Endothelial cell (in vitro differentiated cells): ENCODE data around the gene SART1. TPM values are rescaled to one million over a fixed set of nuclear protein-coding genes. Genes with fewer than 3 reads are reported as not detected.

Experiments
- DNase-seq: peaks from one replicate; pipeline ENCODE4 v3.0.0; 2021; ENCODE audit warnings: low spot score
- H3K27ac Mint-ChIP-seq: one replicate; pipeline ENCODE4 v1.8.0; 2021; ENCODE audit warnings: mixed read lengths, inconsistent platforms; ENCODE audit not compliant: unreplicated experiment
- H3K27me3 Mint-ChIP-seq: one replicate; pipeline ENCODE4 v1.8.0; 2021; ENCODE audit warnings: mild to moderate bottlenecking, moderate library complexity, mixed read lengths, inconsistent platforms; ENCODE audit not compliant: unreplicated experiment
- H3K36me3 Mint-ChIP-seq: one replicate; pipeline ENCODE4 v1.8.0; 2021; ENCODE audit warnings: mild to moderate bottlenecking, low read depth, mixed read lengths, inconsistent platforms; ENCODE audit not compliant: unreplicated experiment
- H3K4me1 Mint-ChIP-seq: one replicate; pipeline ENCODE4 v1.8.0; 2021; ENCODE audit warnings: mild to moderate bottlenecking, mixed read lengths, inconsistent platforms; ENCODE audit not compliant: unreplicated experiment
- H3K4me3 Mint-ChIP-seq: one replicate; pipeline ENCODE4 v1.8.0; 2021; ENCODE audit warnings: mild to moderate bottlenecking, mixed read lengths, inconsistent platforms; ENCODE audit not compliant: unreplicated experiment
- H3K9me3 Mint-ChIP-seq: one replicate; pipeline ENCODE4 v1.8.0; 2021; ENCODE audit warnings: mixed read lengths, inconsistent platforms; ENCODE audit not compliant: unreplicated experiment
- total RNA-seq: library from RNA; stranded (reverse); fragmentation: NEBNext Ultra II Directional; extraction: Animal tissue kit (Norgen Biotek cat#: 25700); gene quantifications from one replicate; pipeline ENCODE4 v1.2.1, GENCODE V29; 2021; ENCODE audit not compliant: unreplicated experiment
- TF ChIP-seq, protein P1 (sequence below): fragments of 200-600 bp; sonication (generic); IDR thresholded peaks from one replicate; pipeline ENCODE4 v1.5.0; 2021; ENCODE audit warnings: antibody characterized with exemption; ENCODE audit not compliant: unreplicated experiment

Gene SART1
- total RNA-seq, 1 donor from 2014 or later = 46.5 TPM

DNA sequence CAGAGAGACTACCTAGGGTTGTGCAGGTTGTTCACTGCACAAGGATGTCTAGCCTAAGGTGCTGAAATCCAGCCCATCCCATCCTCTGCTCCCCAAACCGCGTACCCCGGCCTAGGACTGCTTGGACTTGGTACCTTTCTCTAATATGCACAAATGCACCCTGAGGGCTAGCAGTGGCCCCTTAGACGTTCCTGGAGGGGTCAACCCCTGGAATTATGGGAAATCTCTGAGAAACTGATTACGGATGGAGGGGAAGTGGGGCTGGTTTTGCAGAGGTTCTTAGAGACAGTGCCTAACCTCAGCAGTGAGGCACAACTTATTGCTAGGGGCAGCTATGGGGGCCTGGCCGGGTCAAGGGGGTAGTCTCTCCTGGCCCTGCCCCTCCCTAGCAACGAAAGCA is 45.1 kb upstream of the SART1 start:
- H3K36me3 Mint-ChIP-seq = peaks cover 5% of the 10 kb centered on the region

DNA sequence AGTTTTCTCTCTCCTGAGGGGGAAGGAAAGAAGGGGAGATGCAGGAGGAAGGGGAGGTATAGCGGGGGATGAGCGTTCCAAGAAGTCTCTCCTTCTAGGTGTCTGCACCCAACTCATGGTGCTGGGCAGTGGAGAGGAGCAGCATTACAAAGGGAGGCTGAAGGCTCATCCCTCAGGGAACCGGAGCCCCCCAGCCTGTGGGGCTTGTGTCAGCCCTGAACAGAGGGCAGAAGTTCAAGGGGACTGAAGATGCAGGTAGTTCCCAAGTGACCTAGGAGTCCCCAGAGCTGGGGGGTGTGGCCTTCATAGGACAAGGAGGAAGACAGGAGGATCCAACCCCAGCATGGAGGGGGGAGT is 44.5 kb upstream of the SART1 start:
- peaks cover 7% of the 10 kb centered on the region for H3K27me3 Mint-ChIP-seq
- no peak overlapping the region for H3K27ac Mint-ChIP-seq
- peaks cover 9% of the 10 kb centered on the region for H3K4me1 Mint-ChIP-seq
- peak overlapping the region; percentile 78 for H3K4me3 Mint-ChIP-seq
- no peaks in the 10 kb centered on the region for H3K9me3 Mint-ChIP-seq
- peaks cover 5% of the 10 kb centered on the region for H3K36me3 Mint-ChIP-seq
- TF ChIP-seq, protein P1, sequence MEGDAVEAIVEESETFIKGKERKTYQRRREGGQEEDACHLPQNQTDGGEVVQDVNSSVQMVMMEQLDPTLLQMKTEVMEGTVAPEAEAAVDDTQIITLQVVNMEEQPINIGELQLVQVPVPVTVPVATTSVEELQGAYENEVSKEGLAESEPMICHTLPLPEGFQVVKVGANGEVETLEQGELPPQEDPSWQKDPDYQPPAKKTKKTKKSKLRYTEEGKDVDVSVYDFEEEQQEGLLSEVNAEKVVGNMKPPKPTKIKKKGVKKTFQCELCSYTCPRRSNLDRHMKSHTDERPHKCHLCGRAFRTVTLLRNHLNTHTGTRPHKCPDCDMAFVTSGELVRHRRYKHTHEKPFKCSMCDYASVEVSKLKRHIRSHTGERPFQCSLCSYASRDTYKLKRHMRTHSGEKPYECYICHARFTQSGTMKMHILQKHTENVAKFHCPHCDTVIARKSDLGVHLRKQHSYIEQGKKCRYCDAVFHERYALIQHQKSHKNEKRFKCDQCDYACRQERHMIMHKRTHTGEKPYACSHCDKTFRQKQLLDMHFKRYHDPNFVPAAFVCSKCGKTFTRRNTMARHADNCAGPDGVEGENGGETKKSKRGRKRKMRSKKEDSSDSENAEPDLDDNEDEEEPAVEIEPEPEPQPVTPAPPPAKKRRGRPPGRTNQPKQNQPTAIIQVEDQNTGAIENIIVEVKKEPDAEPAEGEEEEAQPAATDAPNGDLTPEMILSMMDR = no peak
- DNase-seq = no peak

More for the DNA sequence above, 45.1 kb upstream of the SART1 start:
- TF ChIP-seq, protein P1 = no peak
- no peaks in the 10 kb centered on the region for H3K9me3 Mint-ChIP-seq
- peak overlapping the region; percentile 78 for H3K4me3 Mint-ChIP-seq
- H3K4me1 Mint-ChIP-seq = peaks cover 9% of the 10 kb centered on the region
- peaks cover 7% of the 10 kb centered on the region for H3K27me3 Mint-ChIP-seq
- peak overlapping the region; percentile 48 for H3K27ac Mint-ChIP-seq
- no peak for DNase-seq

DNA sequence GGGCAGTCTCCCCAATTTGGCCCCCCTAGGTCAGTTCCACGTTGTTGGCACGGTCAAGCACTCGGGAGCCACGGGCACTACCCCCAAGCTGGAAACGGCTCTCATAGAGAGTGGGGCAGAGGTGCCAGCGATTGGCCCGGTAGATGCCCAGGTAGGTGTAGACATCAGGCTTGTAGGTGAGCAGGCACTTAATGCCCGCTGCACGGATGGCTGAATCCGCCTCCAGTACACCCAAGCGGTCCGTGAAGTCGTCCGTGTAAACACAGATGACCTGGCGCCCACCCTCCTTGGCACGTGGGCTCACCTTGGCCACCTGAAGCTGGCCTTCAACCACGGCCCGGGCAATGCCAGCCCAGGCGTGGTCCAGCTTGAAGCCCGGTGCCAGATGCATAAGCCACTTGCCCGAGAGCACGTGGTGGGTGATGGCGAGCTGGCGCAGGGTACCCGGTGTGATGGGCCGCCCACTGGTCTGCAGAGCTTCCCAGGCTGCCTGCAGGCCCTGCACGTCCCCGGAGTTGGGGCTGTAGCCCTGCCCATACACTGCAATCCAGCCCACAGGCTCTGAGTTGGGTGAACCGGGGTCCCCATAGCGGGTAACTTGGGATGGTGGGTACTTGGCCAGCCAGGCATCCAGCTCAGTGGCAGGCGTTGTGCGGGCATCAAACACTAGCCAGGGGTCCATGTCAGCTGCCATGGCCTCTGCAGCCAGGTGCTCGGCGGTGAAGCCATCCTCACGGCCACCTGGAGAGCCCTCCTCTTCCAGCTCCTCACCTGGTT is 43.9 kb upstream of the SART1 start:
- TF ChIP-seq, protein P1 = no peak
- no peak for DNase-seq
- Mint-ChIP-seq H3K27ac (no peak overlapping the region), H3K4me1 (peaks cover 9% of the 10 kb centered on the region), H3K36me3 (peaks cover 11% of the 10 kb centered on the region), H3K27me3 (peaks cover 7% of the 10 kb centered on the region), H3K4me3 (peak overlapping the region; percentile 92), H3K9me3 (no peaks in the 10 kb centered on the region)

DNA sequence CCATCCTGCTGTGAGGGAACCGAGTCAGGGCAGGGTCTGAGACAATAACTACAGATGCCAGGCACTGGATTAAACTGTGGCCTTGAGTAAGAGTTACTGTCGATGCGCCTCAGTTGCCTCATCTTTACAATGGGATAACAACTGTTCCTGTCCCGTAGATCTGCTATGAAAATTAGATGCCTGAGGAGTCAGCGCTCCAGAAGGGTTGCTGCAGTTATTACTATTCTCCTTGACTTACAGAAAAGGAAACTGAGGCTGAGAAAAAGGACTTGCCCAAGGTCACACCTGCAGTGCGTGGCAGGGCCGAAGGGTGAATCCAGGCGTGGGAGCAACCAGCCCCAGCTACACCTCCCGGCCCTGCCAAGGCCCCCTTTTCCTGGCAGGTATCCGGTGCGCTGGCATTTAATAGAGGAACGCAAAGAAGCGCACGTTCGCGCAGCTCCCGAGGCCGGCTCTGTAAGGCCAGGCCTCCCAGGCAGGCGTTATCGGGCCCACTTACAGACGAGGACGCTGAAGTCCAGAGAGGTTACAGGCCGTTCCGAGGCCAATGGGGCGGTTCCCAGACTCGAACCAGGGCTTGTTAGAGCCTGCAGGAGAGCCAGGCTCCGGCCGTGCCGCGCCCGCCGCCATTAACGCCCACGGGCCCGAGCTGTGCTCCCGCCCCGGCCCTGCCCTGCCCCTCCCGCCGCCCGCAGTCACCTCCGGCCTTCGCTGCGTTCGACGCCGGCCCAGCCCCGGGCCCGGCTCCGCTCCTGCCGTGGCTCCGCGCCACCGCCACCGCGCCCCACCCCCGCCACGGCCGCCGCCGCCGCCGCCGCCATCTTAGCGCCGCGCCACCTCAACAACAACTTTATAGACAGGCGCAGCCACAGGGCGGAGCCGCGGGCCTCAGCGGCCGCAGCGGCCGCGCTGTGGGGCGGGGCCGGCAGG is 43.1 kb upstream of the SART1 start, which contains the start of gene C11orf68:
Gene C11orf68, minus strand, starts transcription at position 852 of the 930 bp plus-strand sequence. Its CDS starts 31 bp downstream, at position 821.
- Mint-ChIP-seq H3K27ac (peak within 1 kb of the TSS; percentile 72), H3K36me3 (peaks cover 13% of the 10 kb centered on the region), H3K4me1 (peaks cover 9% of the 10 kb centered on the region), H3K9me3 (no peaks in the 10 kb centered on the region), H3K4me3 (peak within 1 kb of the TSS; percentile 92), H3K27me3 (peaks cover 7% of the 10 kb centered on the region)
- TF ChIP-seq, protein P1 = no peak
- DNase-seq = no peak
